Measurements from ENCODE around the gene APPL1. TPM values are rescaled to one million over a fixed set of nuclear protein-coding genes. Genes with fewer than 3 reads are reported as not detected.

The APPL1 gene
- total and polyA plus RNA-seq, 5 experiments from 2014 or later, result 34.7 to 49.3 (median 42.3) TPM

Other genes with a start within 250 kb of the APPL1 start
- not detected for gene SPATA12, start 167.1 kb upstream of the APPL1 start, total RNA-seq
- not detected for gene SPATA12, start 167.1 kb upstream of the APPL1 start, polyA plus RNA-seq
- not detected for gene IL17RD, start 62.4 kb upstream of the APPL1 start, total RNA-seq
- gene IL17RD, start 62.4 kb upstream of the APPL1 start, polyA plus RNA-seq, result not detected
- under 1 TPM in 1 of 2 experiments, not detected in 1; 0.39 TPM for gene HESX1, start 27.8 kb upstream of the APPL1 start, total RNA-seq
- gene HESX1, start 27.8 kb upstream of the APPL1 start, polyA plus RNA-seq, result under 1 TPM in 2 of 3 donors, not detected in 1; 0.27 to 0.87 TPM
- gene ASB14, start 65.0 kb downstream of the APPL1 start, total RNA-seq, result not detected
- under 1 TPM; 0.08 to 0.90 (median 0.10) TPM for gene ASB14, start 65.0 kb downstream of the APPL1 start, polyA plus RNA-seq